IMR-90 (cell line): ENCODE data around the gene DCUN1D2. TPM values are rescaled to one million over a fixed set of nuclear protein-coding genes. Genes with fewer than 3 reads are reported as not detected.

Experiments
- ATAC-seq: fragments of 200-7000 bp; cut with Tn5 transposase; 2 replicates; pipeline ENCODE4 v1.9.1; 2020; ENCODE audit warnings: low read depth, mild to moderate bottlenecking, moderate library complexity
- BruUV-seq: library from RNA; stranded (reverse); fragments of 400-500 nt; replicated peaks from 2 replicates; lab custom pipeline; 2021; lab: Mats Ljungman, UMichigan
- CTCF ChIA-PET: fragments of 300-600 bp; formaldehyde crosslinking; extraction: SDS; loops from one replicate; lab custom pipeline; 2021; ENCODE audit warnings: antibody characterized with exemption; lab: Yijun Ruan, JAX
- POLR2A ChIA-PET: fragments of 300-600 bp; sonication (Branson Sonifier 250); formaldehyde crosslinking; loops from one replicate; lab custom pipeline; 2022; ENCODE audit warnings: antibody characterized with exemption; ENCODE audit not compliant: unreplicated experiment; lab: Charles Lee
- DNase-seq: peaks from one replicate; pipeline ENCODE4 v3.0.0; 2013
- H2AFZ ChIP-seq: replicated peaks from 2 replicates; pipeline ENCODE3; 2013; ENCODE audit warnings: low read length, mild to moderate bottlenecking; ENCODE audit not compliant: poor library complexity
- H2AK5ac ChIP-seq: 2 replicates; pipeline ENCODE4 v1.6.1; 2013; ENCODE audit warnings: low read depth, low read length, inconsistent platforms
- H2AK9ac ChIP-seq: replicated peaks from 2 replicates; pipeline ENCODE3; 2013; ENCODE audit warnings: mild to moderate bottlenecking, low read depth, low read length, moderate library complexity; ENCODE audit not compliant: poor library complexity
- H2BK120ac ChIP-seq: 2 replicates; pipeline ENCODE4 v1.6.1; 2013; ENCODE audit warnings: low read depth, low read length, inconsistent platforms
- H2BK15ac ChIP-seq: 3 replicates; pipeline ENCODE4 v1.6.1; 2013; ENCODE audit warnings: low read depth, low read length, inconsistent platforms
- H2BK20ac ChIP-seq: 2 replicates; pipeline ENCODE4 v1.6.1; 2013; ENCODE audit warnings: low read depth, mild to moderate bottlenecking, inconsistent platforms, low read length, moderate library complexity
- H2BK5ac ChIP-seq: 2 replicates; pipeline ENCODE4 v1.6.1; 2013; ENCODE audit warnings: mild to moderate bottlenecking, low read depth, low read length, inconsistent platforms; ENCODE audit not compliant: poor library complexity, severe bottlenecking
- H3K14ac ChIP-seq: replicated peaks from 2 replicates; pipeline ENCODE4 v1.6.1; 2013; ENCODE audit warnings: low read depth, low read length, inconsistent platforms
- H3K18ac ChIP-seq: 2 replicates; pipeline ENCODE4 v1.6.1; 2013; ENCODE audit warnings: low read depth, low read length, control low read depth
- H3K23ac ChIP-seq: 2 replicates; pipeline ENCODE4 v1.6.1; 2013; ENCODE audit warnings: low read depth, low read length, inconsistent platforms
- H3K27ac ChIP-seq: 2 replicates; pipeline ENCODE4 v1.5.1; 2013; ENCODE audit warnings: mild to moderate bottlenecking, control low read depth, low read length; ENCODE audit not compliant: insufficient read depth
- H3K27me3 ChIP-seq: 2 replicates; pipeline ENCODE4 v1.6.1; 2013; ENCODE audit warnings: low read length; ENCODE audit not compliant: control insufficient read depth, insufficient read depth
- H3K36me3 ChIP-seq: 2 replicates; pipeline ENCODE4 v1.6.1; 2013; ENCODE audit warnings: low read length, mixed read lengths; ENCODE audit not compliant: control insufficient read depth, insufficient read depth
- H3K4ac ChIP-seq: 2 replicates; pipeline ENCODE4 v1.6.1; 2013; ENCODE audit warnings: low read depth, low read length, inconsistent platforms
- H3K4me1 ChIP-seq: 2 replicates; pipeline ENCODE4 v1.6.1; 2013; ENCODE audit warnings: low read length, mixed read lengths; ENCODE audit not compliant: control insufficient read depth, insufficient read depth
- H3K4me2 ChIP-seq: 2 replicates; pipeline ENCODE4 v1.6.1; 2013; ENCODE audit warnings: low read depth, mild to moderate bottlenecking, control low read depth, low read length, moderate library complexity
- H3K4me3 ChIP-seq: 2 replicates; pipeline ENCODE4 v1.5.1; 2013; ENCODE audit warnings: low read depth, mild to moderate bottlenecking, control low read depth, low read length, moderate library complexity; ENCODE audit not compliant: insufficient read depth
- H3K56ac ChIP-seq: 2 replicates; pipeline ENCODE4 v1.6.1; 2013; ENCODE audit warnings: low read length, inconsistent platforms; ENCODE audit not compliant: insufficient read depth; ENCODE audit errors: extremely low read depth
- H3K79me1 ChIP-seq, 2 experiments: 2 replicates each; pipeline ENCODE4 v1.6.1; 2013; ENCODE audit warnings: low read length in 2 of 2, inconsistent platforms in 1 of 2, low read depth in 1 of 2
- H3K9ac ChIP-seq: 2 replicates; pipeline ENCODE4 v1.6.1; 2013; ENCODE audit warnings: low read depth, low read length, control low read depth
- H3K9me1 ChIP-seq: 2 replicates; pipeline ENCODE4 v1.6.1; 2013; ENCODE audit warnings: low read length, inconsistent platforms; ENCODE audit not compliant: insufficient read depth
- H3K9me3 ChIP-seq: 2 replicates; pipeline ENCODE4 v1.6.1; 2013; ENCODE audit warnings: low read length; ENCODE audit not compliant: control insufficient read depth, insufficient read depth
- H4K20me1 ChIP-seq: 2 replicates; pipeline ENCODE4 v1.6.1; 2013; ENCODE audit warnings: low read length, inconsistent platforms; ENCODE audit not compliant: insufficient read depth
- H4K5ac ChIP-seq: 2 replicates; pipeline ENCODE4 v1.6.1; 2013; ENCODE audit warnings: mild to moderate bottlenecking, low read depth, low read length, control low read depth
- H4K8ac ChIP-seq, 2 experiments: 2 replicates each; pipeline ENCODE4 v1.6.1; 2013; ENCODE audit warnings: low read depth in 2 of 2, low read length in 2 of 2, control low read depth in 1 of 2, inconsistent platforms in 1 of 2
- H4K91ac ChIP-seq: 2 replicates; pipeline ENCODE4 v1.6.1; 2013; ENCODE audit warnings: low read depth, low read length, inconsistent platforms; ENCODE audit not compliant: insufficient read depth
- CEBPB ChIP-seq: IDR thresholded peaks from 2 replicates; pipeline ENCODE4 v1.6.1; 2012; ENCODE audit warnings: low read depth, low read length, improper control_type of control experiment
- CHD1 ChIP-seq: IDR thresholded peaks from 2 replicates; pipeline ENCODE4 v1.6.1; 2012; ENCODE audit warnings: low read depth, low read length, improper control_type of control experiment
- FOS ChIP-seq: fragments of 150-350 bp; IDR thresholded peaks from 2 replicates; pipeline ENCODE4 v1.6.1; 2016; ENCODE audit warnings: low read depth, low read length
- MAFK ChIP-seq: IDR thresholded peaks from 2 replicates; pipeline ENCODE4 v1.6.1; 2012; ENCODE audit warnings: low read depth, low read length, improper control_type of control experiment
- MAZ ChIP-seq: IDR thresholded peaks from 2 replicates; pipeline ENCODE4 v1.6.1; 2012; ENCODE audit warnings: low read depth, mild to moderate bottlenecking, low read length, improper control_type of control experiment, moderate library complexity, borderline replicate concordance
- MXI1 ChIP-seq: IDR thresholded peaks from 2 replicates; pipeline ENCODE4 v1.6.1; 2012; ENCODE audit warnings: low read depth, mild to moderate bottlenecking, low read length, moderate library complexity, borderline replicate concordance
- NFE2L2 ChIP-seq: fragments of 150-350 bp; IDR thresholded peaks from 2 replicates; pipeline ENCODE4 v1.6.1; 2016; ENCODE audit warnings: low read depth, mild to moderate bottlenecking, low read length
- POLR2A ChIP-seq: IDR thresholded peaks from 2 replicates; pipeline ENCODE4 v1.6.1; 2012; ENCODE audit warnings: mild to moderate bottlenecking, low read depth, low read length
- RAD21 ChIP-seq: IDR thresholded peaks from 2 replicates; pipeline ENCODE4 v1.6.1; 2012; ENCODE audit warnings: low read length, improper control_type of control experiment
- RCOR1 ChIP-seq: IDR thresholded peaks from 2 replicates; pipeline ENCODE4 v1.6.1; 2012; ENCODE audit warnings: mild to moderate bottlenecking, low read length, improper control_type of control experiment; ENCODE audit not compliant: insufficient replicate concordance
- RFX5 ChIP-seq: IDR thresholded peaks from 2 replicates; pipeline ENCODE4 v1.8.0; 2012; ENCODE audit warnings: low read depth, mild to moderate bottlenecking, low read length, moderate library complexity
- SMC3 ChIP-seq: fragments of 150-350 bp; IDR thresholded peaks from 2 replicates; pipeline ENCODE4 v1.6.1; 2016; ENCODE audit warnings: low read depth, mild to moderate bottlenecking, antibody characterized with exemption, low read length, moderate library complexity
- WGBS, 2 experiments: methylation state at CpG; one replicate each; pipeline versions ENCODE4 v1.1.5 to v1.1.7; 2013; ENCODE audit warnings: missing lambda C conversion rate in 2 of 2; ENCODE audit not compliant: insufficient read length in 1 of 2; ENCODE audit errors: extremely low coverage in 2 of 2; 5-methylcytosine and 5-hydroxymethylcytosine counted together
- dilution Hi-C: fragments of 300-500 bp; cut with HindIII; formaldehyde crosslinking; loops from one replicate; pipeline ENCODE4 v1.14.3; 2018; ENCODE audit warnings: low sequenced_read_pairs; ENCODE audit not compliant: unreplicated experiment
- in situ Hi-C: fragments of 300-500 bp; cut with MboI; formaldehyde crosslinking; loops from 3 replicates; pipeline ENCODE4 v1.14.3; 2019; ENCODE audit warnings: low sequenced_read_pairs, inconsistent platforms, mixed read lengths
- intact Hi-C: fragments of 100-400 bp; cut with micrococcal nuclease; formaldehyde crosslinking; loops from 2 replicates; pipeline ENCODE4 v1.10.0; 2022
- polyA plus RNA-seq, 3 experiments: library from polyadenylated mRNA; depleted of rRNA; stranded (reverse); fragments of >200 nt; gene quantifications; 2 replicates each; pipeline ENCODE4 v1.2.3, GENCODE V29; 2012; ENCODE audit warnings: low replicate concordance in 1 of 3
- total RNA-seq: library from RNA; depleted of rRNA; stranded (reverse); fragments of >200 nt; gene quantifications from 2 replicates; pipeline ENCODE4 v1.2.3, GENCODE V29; 2012
- TF ChIP-seq, protein P1 (sequence below): fragments of 150-350 bp; IDR thresholded peaks from 2 replicates; pipeline ENCODE4 v1.6.1; 2017; ENCODE audit warnings: mild to moderate bottlenecking, antibody characterized with exemption, low read length, low read depth

DCUN1D2 gene
- total and polyA plus RNA-seq, 2 of the 4 experiments (the other 2 are of a cell fraction): 8.1 to 11.5 TPM

DNA sequence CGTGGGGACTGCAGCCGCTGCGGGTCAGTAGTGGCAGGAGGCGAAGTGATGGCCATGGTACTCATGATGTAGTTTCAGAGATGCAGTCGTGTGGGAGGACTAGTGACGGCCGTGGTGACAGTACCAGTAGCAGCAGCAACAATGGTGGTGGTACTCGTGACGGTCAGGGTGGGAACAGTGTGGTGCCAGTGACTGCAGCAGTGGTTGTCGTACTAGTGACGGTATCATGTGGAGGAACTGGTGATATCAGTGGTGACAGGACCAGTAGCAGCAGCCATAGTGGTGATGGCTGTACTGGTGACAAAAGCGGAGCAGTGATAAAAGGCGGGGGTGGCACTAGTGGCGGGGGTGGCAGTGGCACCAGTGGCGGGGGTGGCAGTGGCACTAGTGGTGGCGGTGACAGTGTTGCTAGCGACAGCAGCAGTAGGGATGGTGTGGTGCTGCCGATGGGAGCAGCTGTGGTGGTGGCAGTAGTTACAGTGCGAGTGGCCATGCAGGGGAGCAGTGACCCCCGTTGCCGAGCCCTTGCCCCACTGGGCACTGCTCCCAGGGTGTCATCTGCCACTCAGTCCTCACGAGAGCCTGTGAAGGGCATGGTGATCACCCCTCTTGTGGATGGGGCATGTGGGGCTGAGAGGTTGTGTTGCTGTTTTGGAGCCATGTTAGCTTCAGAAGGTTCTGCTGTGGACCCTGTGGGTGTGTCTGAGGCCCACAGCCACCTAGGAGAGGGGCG, 60.0 kb downstream of the DCUN1D2 start:
- Histone ChIP-seq H2BK15ac (no peak overlapping the region), H2BK5ac (no peak overlapping the region), H2AFZ (no peak overlapping the region), H3K9me3 (no peaks in the 10 kb centered on the region), H3K4me2 (no peak overlapping the region), H2AK5ac (no peak overlapping the region; the same call in 1 of the 2 replicates), H3K9me1 (no peaks in the 10 kb centered on the region), H4K8ac (no peak overlapping the region), H3K14ac (no peak overlapping the region), H3K4me3 (no peak overlapping the region), H2BK20ac (no peak overlapping the region), H3K56ac (no peak overlapping the region), H3K36me3 (no peaks in the 10 kb centered on the region), H3K27ac (no peak overlapping the region), H2BK120ac (no peak overlapping the region), H2AK9ac (no peak overlapping the region), H4K20me1 (no peaks in the 10 kb centered on the region), H3K27me3 (no peaks in the 10 kb centered on the region), H3K4me1 (peaks cover 6% of the 10 kb centered on the region; the same call in 1 of the 2 replicates), H3K23ac (no peak overlapping the region), H3K9ac (no peak overlapping the region), H4K91ac (no peak overlapping the region), H4K5ac (no peak overlapping the region), H3K79me1 (no peaks in the 10 kb centered on the region), H3K4ac (no peak overlapping the region), H3K18ac (no peak overlapping the region)
- no peak for ATAC-seq
- no peak for TF ChIP-seq MAZ
- TF ChIP-seq RAD21: no peak
- no peak for TF ChIP-seq RCOR1
- no peak for TF ChIP-seq POLR2A
- no peak for TF ChIP-seq MXI1
- no peak for TF ChIP-seq CHD1
- TF ChIP-seq SMC3: no peak
- TF ChIP-seq NFE2L2: no peak
- TF ChIP-seq CEBPB: no peak
- no peak for TF ChIP-seq FOS
- TF ChIP-seq RFX5: no peak
- TF ChIP-seq, protein P1, sequence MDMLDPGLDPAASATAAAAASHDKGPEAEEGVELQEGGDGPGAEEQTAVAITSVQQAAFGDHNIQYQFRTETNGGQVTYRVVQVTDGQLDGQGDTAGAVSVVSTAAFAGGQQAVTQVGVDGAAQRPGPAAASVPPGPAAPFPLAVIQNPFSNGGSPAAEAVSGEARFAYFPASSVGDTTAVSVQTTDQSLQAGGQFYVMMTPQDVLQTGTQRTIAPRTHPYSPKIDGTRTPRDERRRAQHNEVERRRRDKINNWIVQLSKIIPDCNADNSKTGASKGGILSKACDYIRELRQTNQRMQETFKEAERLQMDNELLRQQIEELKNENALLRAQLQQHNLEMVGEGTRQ: no peak
- TF ChIP-seq MAFK: no peak
- CTCF ChIA-PET: no interaction called here
- WGBS, 2 experiments: 89% methylated on average over 13 of the region's 23 CpGs; no CpG with 5 or more reads in 1 of the 2 experiments
- no peak for DNase-seq
- no TSS peak for BruUV-seq
- intact Hi-C loops (no loop called here), in situ Hi-C loops (no loop called here), dilution Hi-C loops (no loop called here)
- POLR2A ChIA-PET: no interaction called here
